Measurements from ENCODE around the gene NIM1K.

DNA sequence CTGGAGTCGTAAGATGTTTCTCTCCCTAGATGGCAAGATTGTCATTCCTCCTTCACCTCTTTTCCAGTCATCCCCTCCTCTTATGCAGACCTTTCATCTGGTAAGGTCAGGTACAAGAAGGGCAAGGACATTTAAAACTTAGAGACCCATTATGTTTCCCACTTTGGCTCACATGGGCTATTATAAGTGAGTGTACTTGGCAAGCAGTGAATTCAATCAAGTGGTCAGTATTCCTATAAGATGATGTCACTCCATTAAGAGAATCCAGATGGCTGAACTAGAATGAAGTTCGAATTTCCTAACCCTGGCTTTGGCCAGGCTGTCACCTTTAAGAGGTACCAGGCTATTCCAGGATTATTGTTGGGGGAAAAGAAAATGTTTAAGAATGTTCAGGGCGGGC lies 39.1 kb upstream of the NIM1K start:
- TF ChIP-seq, protein P1, sequence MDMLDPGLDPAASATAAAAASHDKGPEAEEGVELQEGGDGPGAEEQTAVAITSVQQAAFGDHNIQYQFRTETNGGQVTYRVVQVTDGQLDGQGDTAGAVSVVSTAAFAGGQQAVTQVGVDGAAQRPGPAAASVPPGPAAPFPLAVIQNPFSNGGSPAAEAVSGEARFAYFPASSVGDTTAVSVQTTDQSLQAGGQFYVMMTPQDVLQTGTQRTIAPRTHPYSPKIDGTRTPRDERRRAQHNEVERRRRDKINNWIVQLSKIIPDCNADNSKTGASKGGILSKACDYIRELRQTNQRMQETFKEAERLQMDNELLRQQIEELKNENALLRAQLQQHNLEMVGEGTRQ (CRISPR knock-in tag; IDR thresholded peaks at IDR 0.05) = no peak
- TF ChIP-seq, protein P2, sequence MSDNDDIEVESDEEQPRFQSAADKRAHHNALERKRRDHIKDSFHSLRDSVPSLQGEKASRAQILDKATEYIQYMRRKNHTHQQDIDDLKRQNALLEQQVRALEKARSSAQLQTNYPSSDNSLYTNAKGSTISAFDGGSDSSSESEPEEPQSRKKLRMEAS (CRISPR knock-in tag; IDR thresholded peaks at IDR 0.05) = no peak
- TF ChIP-seq, protein P3, sequence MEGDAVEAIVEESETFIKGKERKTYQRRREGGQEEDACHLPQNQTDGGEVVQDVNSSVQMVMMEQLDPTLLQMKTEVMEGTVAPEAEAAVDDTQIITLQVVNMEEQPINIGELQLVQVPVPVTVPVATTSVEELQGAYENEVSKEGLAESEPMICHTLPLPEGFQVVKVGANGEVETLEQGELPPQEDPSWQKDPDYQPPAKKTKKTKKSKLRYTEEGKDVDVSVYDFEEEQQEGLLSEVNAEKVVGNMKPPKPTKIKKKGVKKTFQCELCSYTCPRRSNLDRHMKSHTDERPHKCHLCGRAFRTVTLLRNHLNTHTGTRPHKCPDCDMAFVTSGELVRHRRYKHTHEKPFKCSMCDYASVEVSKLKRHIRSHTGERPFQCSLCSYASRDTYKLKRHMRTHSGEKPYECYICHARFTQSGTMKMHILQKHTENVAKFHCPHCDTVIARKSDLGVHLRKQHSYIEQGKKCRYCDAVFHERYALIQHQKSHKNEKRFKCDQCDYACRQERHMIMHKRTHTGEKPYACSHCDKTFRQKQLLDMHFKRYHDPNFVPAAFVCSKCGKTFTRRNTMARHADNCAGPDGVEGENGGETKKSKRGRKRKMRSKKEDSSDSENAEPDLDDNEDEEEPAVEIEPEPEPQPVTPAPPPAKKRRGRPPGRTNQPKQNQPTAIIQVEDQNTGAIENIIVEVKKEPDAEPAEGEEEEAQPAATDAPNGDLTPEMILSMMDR (IDR thresholded peaks at IDR 0.05) = no peak
- TF ChIP-seq, protein P4, sequence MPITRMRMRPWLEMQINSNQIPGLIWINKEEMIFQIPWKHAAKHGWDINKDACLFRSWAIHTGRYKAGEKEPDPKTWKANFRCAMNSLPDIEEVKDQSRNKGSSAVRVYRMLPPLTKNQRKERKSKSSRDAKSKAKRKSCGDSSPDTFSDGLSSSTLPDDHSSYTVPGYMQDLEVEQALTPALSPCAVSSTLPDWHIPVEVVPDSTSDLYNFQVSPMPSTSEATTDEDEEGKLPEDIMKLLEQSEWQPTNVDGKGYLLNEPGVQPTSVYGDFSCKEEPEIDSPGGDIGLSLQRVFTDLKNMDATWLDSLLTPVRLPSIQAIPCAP (CRISPR knock-in tag; IDR thresholded peaks at IDR 0.05) = no peak
- TF ChIP-seq ZNF263 (CRISPR knock-in tag; IDR thresholded peaks at IDR 0.05; ENCODE audit: low read depth) (no peak), FOXK1 (CRISPR knock-in tag; IDR thresholded peaks at IDR 0.05) (no peak), RELA (CRISPR knock-in tag; IDR thresholded peaks at IDR 0.05; ENCODE audit: borderline replicate concordance) (no peak), TEAD4 (CRISPR knock-in tag; IDR thresholded peaks at IDR 0.05) (no peak), SP1 (CRISPR knock-in tag; conservative IDR thresholded peaks at IDR 0.05) (no peak), ZNF138 (CRISPR knock-in tag; conservative IDR thresholded peaks at IDR 0.05) (no peak), NR2C2 (CRISPR knock-in tag; IDR thresholded peaks at IDR 0.05) (no peak)
- TF ChIP-seq, protein P5, sequence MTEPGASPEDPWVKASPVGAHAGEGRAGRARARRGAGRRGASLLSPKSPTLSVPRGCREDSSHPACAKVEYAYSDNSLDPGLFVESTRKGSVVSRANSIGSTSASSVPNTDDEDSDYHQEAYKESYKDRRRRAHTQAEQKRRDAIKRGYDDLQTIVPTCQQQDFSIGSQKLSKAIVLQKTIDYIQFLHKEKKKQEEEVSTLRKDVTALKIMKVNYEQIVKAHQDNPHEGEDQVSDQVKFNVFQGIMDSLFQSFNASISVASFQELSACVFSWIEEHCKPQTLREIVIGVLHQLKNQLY (CRISPR knock-in tag; IDR thresholded peaks at IDR 0.05) = no peak
- TF ChIP-seq, protein P6, sequence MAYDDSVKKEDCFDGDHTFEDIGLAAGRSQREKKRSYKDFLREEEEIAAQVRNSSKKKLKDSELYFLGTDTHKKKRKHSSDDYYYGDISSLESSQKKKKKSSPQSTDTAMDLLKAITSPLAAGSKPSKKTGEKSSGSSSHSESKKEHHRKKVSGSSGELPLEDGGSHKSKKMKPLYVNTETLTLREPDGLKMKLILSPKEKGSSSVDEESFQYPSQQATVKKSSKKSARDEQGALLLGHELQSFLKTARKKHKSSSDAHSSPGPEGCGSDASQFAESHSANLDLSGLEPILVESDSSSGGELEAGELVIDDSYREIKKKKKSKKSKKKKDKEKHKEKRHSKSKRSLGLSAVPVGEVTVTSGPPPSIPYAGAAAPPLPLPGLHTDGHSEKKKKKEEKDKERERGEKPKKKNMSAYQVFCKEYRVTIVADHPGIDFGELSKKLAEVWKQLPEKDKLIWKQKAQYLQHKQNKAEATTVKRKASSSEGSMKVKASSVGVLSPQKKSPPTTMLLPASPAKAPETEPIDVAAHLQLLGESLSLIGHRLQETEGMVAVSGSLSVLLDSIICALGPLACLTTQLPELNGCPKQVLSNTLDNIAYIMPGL (CRISPR knock-in tag; IDR thresholded peaks at IDR 0.05) = no peak
